Transverse colon (tissue), 3 donors: ENCODE results near the gene SYT3.

ENCODE experiments used
- EP300 ChIP-seq: sonication (generic); formaldehyde crosslinking; IDR thresholded peaks from one replicate; pipeline ENCODE4 v1.6.1; 2017; ENCODE audit warnings: antibody characterized with exemption, low read depth
- POLR2A ChIP-seq: fragments of 450-650 bp; IDR thresholded peaks from one replicate; pipeline ENCODE4 v1.6.1; 2016; ENCODE audit warnings: antibody characterized with exemption, mild to moderate bottlenecking, moderate library complexity
- TF ChIP-seq, protein P1 (sequence below), 5 experiments: fragments of 200-600 bp in 3 of 5; fragments of 450-650 bp in 2 of 5; sonication (generic) in 3 of 5; IDR thresholded peaks; 1 replicate in 2 of 5; 2 replicates in 3 of 5; pipeline ENCODE4 v1.5.1; 2016 to 2017; ENCODE audit warnings: antibody characterized with exemption in 5 of 5, inconsistent platforms in 3 of 5, mild to moderate bottlenecking in 2 of 5, moderate library complexity in 1 of 5

DNA sequence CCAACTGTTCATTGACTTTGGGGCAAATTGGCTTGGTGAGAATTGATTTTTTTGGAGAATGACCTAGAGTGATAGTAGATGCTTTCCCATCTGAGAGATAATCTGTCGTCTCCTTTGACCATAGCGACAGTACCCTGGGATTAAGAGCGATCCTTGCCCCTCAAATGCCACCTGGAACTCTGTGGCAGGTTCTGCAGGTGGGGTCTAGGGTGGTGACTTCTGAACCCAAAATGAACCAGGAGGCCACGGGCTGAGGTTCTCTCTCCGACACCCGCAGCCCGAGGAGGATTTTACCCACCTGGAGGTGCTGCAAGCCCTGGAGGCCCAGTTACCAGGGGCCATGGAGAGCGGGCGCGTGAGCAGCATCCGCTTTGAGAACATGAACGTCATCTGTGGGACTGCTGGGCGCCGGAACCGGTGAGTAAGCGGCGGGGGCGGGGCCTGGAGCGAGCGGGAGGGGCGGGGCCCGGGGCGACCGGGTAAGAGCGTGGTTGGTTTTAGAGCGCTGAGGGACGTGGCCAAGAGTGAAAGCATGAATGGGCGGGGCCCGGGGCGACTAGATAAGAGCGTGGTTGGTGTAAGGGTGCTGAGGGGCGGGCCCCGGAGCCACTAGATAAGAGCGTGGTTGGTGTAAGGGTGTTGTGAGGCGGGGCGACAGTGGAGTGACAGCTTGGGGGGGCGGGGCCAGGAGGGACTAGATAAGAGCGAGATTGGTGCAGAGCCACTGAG, 18.2 kb upstream of the SYT3 start:
- TF ChIP-seq EP300 (no peak), POLR2A (no peak)
- TF ChIP-seq, protein P1, sequence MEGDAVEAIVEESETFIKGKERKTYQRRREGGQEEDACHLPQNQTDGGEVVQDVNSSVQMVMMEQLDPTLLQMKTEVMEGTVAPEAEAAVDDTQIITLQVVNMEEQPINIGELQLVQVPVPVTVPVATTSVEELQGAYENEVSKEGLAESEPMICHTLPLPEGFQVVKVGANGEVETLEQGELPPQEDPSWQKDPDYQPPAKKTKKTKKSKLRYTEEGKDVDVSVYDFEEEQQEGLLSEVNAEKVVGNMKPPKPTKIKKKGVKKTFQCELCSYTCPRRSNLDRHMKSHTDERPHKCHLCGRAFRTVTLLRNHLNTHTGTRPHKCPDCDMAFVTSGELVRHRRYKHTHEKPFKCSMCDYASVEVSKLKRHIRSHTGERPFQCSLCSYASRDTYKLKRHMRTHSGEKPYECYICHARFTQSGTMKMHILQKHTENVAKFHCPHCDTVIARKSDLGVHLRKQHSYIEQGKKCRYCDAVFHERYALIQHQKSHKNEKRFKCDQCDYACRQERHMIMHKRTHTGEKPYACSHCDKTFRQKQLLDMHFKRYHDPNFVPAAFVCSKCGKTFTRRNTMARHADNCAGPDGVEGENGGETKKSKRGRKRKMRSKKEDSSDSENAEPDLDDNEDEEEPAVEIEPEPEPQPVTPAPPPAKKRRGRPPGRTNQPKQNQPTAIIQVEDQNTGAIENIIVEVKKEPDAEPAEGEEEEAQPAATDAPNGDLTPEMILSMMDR (IDR thresholded peaks at IDR 0.05), result no peak
